Esophagus squamous epithelium (tissue), 4 donors: ENCODE results near the gene TTC36.

Experiments
- CTCF ChIP-seq, 6 experiments: fragments of 450-650 bp in 4 of 6; fragments of 200-600 bp in 2 of 6; sonication (generic) in 2 of 6; IDR thresholded peaks; one replicate each; pipeline ENCODE4 v1.5.1; 2016 to 2019; ENCODE audit warnings: antibody characterized with exemption in 6 of 6, mild to moderate bottlenecking in 4 of 6, moderate library complexity in 4 of 6
- POLR2A ChIP-seq, 4 donors: fragments of 450-650 bp; IDR thresholded peaks; one replicate each; pipeline ENCODE4 v1.6.1; 2017; ENCODE audit warnings: antibody characterized with exemption in 4 of 4, mild to moderate bottlenecking in 4 of 4, moderate library complexity in 3 of 4

- TF ChIP-seq CTCF (IDR thresholded peaks at IDR 0.05) (no peak), POLR2A (IDR thresholded peaks at IDR 0.05) (no peak)
These were observed 43.5 kb downstream of the TTC36 start for GRCh38 chr11:118570787-118571186.
